ENCODE results near the gene DDIT3. TPM values are rescaled to one million over a fixed set of nuclear protein-coding genes. Genes with fewer than 3 reads are reported as not detected.

DDIT3 gene
- total RNA-seq, 1 experiment from 2014 or later, result 84.7 TPM

GRCh38 chr12:57543581-57543980 lies 23.3 kb upstream of the DDIT3 start:
- POLR2A ChIA-PET, result interaction anchor here (1.4 kb wide), 1 partner anchor 22 kb away, joined by 3 read pairs; no protein-coding TSS in a partner anchor
- DNase-seq (ENCODE audit: low read depth, low spot score) (no peak), ATAC-seq (no peak)
- RAD21 ChIA-PET (ENCODE audit: low non-redundant PET in 1 of 2, low total read pairs in 2 of 2, uncharacterized antibody in 2 of 2, unreplicated experiment in 2 of 2), result no interaction called here
- H3K27me3 ChIP-seq (ENCODE audit: insufficient read depth, low read length), result no peaks in the 10 kb centered on the region
- H3K27ac ChIP-seq (ENCODE audit: low read depth, low read length), result no peak overlapping the region
- H3K9me2 ChIP-seq (ENCODE audit: insufficient read depth), result no peaks in the 10 kb centered on the region
- H3K4me1 ChIP-seq (ENCODE audit: control insufficient read depth in 1 of 2, insufficient read depth in 2 of 2, low read length in 2 of 2), result peaks cover 6 to 13% of the 10 kb centered on the region in 2 experiments
- TF ChIP-seq SIN3A (IDR thresholded peaks at IDR 0.05; ENCODE audit: low read depth) (no peak), FOSL1 (IDR thresholded peaks at IDR 0.05; ENCODE audit: low read depth) (no peak), CTCF (IDR thresholded peaks at IDR 0.05 in 2 of 3, conservative IDR thresholded peaks at IDR 0.05 in 1 of 3; ENCODE audit: borderline replicate concordance in 1 of 3, insufficient read depth in 1 of 3, low read depth in 2 of 3, low read length in 2 of 3) (no peak), MAX (IDR thresholded peaks at IDR 0.05) (no peak), EZH2phosphoT487 (IDR thresholded peaks at IDR 0.05; ENCODE audit: borderline replicate concordance) (no peak), CEBPB (IDR thresholded peaks at IDR 0.05; ENCODE audit: low read depth) (no peak), POLR2A (IDR thresholded peaks at IDR 0.05; ENCODE audit: borderline replicate concordance, extremely low read depth, insufficient read depth, insufficient read length) (no peak), EZH2 (IDR thresholded peaks at IDR 0.05) (no peak), ZBTB33 (IDR thresholded peaks at IDR 0.05; ENCODE audit: extremely low read depth, insufficient replicate concordance, low read length) (no peak), REST (IDR thresholded peaks at IDR 0.05; ENCODE audit: low read depth) (no peak), EGR1 (IDR thresholded peaks at IDR 0.05; ENCODE audit: low read depth) (no peak), ZFX (IDR thresholded peaks at IDR 0.05) (no peak), ATF3 (IDR thresholded peaks at IDR 0.05) (no peak), POLR2AphosphoS5 (IDR thresholded peaks at IDR 0.05; ENCODE audit: low read depth, low read length) (no peak), TCF7L2 (IDR thresholded peaks at IDR 0.05; ENCODE audit: borderline replicate concordance, extremely low read depth, insufficient read depth, insufficient read length) (no peak), JUND (IDR thresholded peaks at IDR 0.05) (no peak), SP1 (IDR thresholded peaks at IDR 0.05; ENCODE audit: low read depth) (no peak), YY1 (IDR thresholded peaks at IDR 0.05; ENCODE audit: extremely low read depth, insufficient replicate concordance, low read depth, low read length) (no peak), ZNF274 (IDR thresholded peaks at IDR 0.05; ENCODE audit: low read depth, low read length) (no peak)
- no peaks in the 10 kb centered on the region for H4K20me1 ChIP-seq (ENCODE audit: insufficient read depth)
- H3K4me2 ChIP-seq (ENCODE audit: low read length), result no peak overlapping the region
- BruUV-seq (replicated peaks), result no TSS peak
- peaks cover 24% of the 10 kb centered on the region for H3K79me2 ChIP-seq (ENCODE audit: insufficient read depth, low read length)
- H3K9me3 ChIP-seq (ENCODE audit: control insufficient read depth in 1 of 2, insufficient read depth in 1 of 2, low read depth in 1 of 2, low read length in 2 of 2), result no peaks in the 10 kb centered on the region
- intact Hi-C loops (cut with micrococcal nuclease), result no loop called here
- H3K36me3 ChIP-seq (ENCODE audit: control insufficient read depth in 1 of 2, insufficient read depth in 2 of 2, low read length in 2 of 2), result peaks cover 4% of the 10 kb centered on the region in 2 experiments; a peak in 2 of 4 replicates
- H2AFZ ChIP-seq (ENCODE audit: low read depth, low read length, poor library complexity, severe bottlenecking), result no peak overlapping the region
- CTCF ChIA-PET, result no interaction called here
- H3K4me3 ChIP-seq (replicated peaks in 1 of 2; ENCODE audit: low read depth in 1 of 2, low read length in 2 of 2), result no peak overlapping the region
- no peak overlapping the region for H3K9ac ChIP-seq (ENCODE audit: low read length)

Data from HCT116 (cell line).